ENCODE data around the gene LRCOL1. TPM values are rescaled to one million over a fixed set of nuclear protein-coding genes. Genes with fewer than 3 reads are reported as not detected.

The LRCOL1 gene
- total and polyA plus RNA-seq, 9 donors = 0.11 to 0.71 (median 0.63) TPM; not detected in 5

GRCh38 chr12:132604668-132605441 lies 5.5 kb downstream of the LRCOL1 start:
- Histone ChIP-seq H3K4me1 (ENCODE audit: insufficient read depth) (peaks cover 4% of the 10 kb centered on the region), H3K4me3 (no peak overlapping the region), H3K27ac (no peak overlapping the region), H3K27me3 (no peaks in the 10 kb centered on the region), H3K36me3 (no peaks in the 10 kb centered on the region), H3K9me3 (no peaks in the 10 kb centered on the region)
- no peak for TF ChIP-seq CTCF (IDR thresholded peaks at IDR 0.05)
- no peak for TF ChIP-seq POLR2A (IDR thresholded peaks at IDR 0.05)
- TF ChIP-seq EP300 (IDR thresholded peaks at IDR 0.05) = no peak
- peak in 1 of 5 donors; percentile 13 for DNase-seq
- WGBS, 3 donors = 77 to 82% (median 82%) methylated on average over 16 of the region's 16 CpGs
- intact Hi-C loops (cut with DNase I) = loop anchor here in 1 of 4 donors (5.0 kb wide), 1 partner anchor 453 kb away; no protein-coding TSS in a partner anchor

GRCh38 chr12:132604151-132604618 lies 6.2 kb downstream of the LRCOL1 start:
- TF ChIP-seq EP300 (IDR thresholded peaks at IDR 0.05) (no peak), POLR2A (IDR thresholded peaks at IDR 0.05) (no peak), CTCF (IDR thresholded peaks at IDR 0.05) (no peak)
- intact Hi-C loops (cut with DNase I) = loop anchor here in 1 of 4 donors (5.0 kb wide), 1 partner anchor 452 kb away; no protein-coding TSS in a partner anchor
- H3K4me3 ChIP-seq = no peak overlapping the region
- H3K4me1 ChIP-seq (ENCODE audit: insufficient read depth) = peaks cover 4% of the 10 kb centered on the region
- 40 to 57% (median 54%) methylated on average over 24 to 26 of the region's 26 CpGs for WGBS, 3 donors
- no peaks in the 10 kb centered on the region for H3K27me3 ChIP-seq
- no peaks in the 10 kb centered on the region for H3K9me3 ChIP-seq
- H3K27ac ChIP-seq = no peak overlapping the region
- peak in 2 of 5 donors; percentile 29 to 33 for DNase-seq
- H3K36me3 ChIP-seq = no peaks in the 10 kb centered on the region

DNA sequence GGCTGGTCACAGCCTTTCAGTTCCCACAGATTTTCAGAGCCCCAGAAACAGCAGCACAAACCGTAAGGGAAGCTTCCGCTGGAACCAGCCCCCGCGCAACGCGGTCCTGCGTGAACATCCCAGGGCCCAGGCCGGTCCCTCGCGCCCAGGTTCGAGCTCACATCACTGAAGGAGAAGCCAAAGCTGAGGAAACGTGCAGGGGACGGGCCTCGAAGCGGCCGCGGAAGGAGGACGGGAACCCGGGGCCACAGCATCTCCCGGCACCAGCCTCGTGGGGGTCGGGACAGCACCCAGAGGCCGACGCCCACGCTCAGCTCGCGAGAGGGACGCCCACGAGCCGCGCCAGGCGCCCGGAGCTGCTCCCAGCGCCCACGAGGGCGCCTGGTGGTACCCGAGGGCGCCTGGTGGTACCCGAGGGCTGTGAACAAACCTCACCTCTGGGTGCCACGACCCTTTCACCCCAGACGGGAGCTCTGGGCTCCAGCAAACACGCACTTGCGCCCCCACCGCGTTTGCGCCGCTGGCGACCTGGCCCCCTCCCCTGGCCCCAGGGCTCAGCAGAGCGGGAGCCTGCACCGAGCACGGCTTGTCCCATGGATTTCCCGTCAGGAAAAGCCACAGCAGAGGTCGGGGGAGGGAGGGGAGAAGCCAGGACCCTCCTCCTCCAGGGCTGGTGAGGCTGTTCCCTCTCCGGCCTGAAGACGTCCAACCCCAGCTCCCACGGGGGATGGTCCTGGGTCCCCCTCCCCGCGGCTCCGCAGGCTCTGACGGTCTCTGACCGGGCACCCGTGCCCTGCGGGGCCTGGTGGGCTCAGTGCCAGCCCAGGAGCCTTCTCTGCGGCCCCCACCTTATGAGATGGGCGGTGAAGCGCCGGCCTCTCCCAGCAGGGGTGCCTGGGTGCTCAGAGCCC lies 6.9 kb downstream of the LRCOL1 start:
- peak in 2 of 5 donors; percentile 13 to 26 for DNase-seq
- TF ChIP-seq POLR2A (IDR thresholded peaks at IDR 0.05) (no peak), EP300 (IDR thresholded peaks at IDR 0.05) (no peak), CTCF (IDR thresholded peaks at IDR 0.05) (no peak)
- peak overlapping the region; percentile 3 for H3K4me3 ChIP-seq
- peaks cover 4% of the 10 kb centered on the region for H3K4me1 ChIP-seq (ENCODE audit: insufficient read depth)
- intact Hi-C loops (cut with DNase I) = loop anchor here in 1 of 4 donors (5.0 kb wide), 1 partner anchor 451 kb away; no protein-coding TSS in a partner anchor
- H3K27ac ChIP-seq = no peak overlapping the region
- H3K27me3 ChIP-seq = no peaks in the 10 kb centered on the region
- H3K9me3 ChIP-seq = no peaks in the 10 kb centered on the region
- 54 to 63% (median 61%) methylated on average over 54 to 67 of the region's 67 CpGs for WGBS, 3 donors
- H3K36me3 ChIP-seq = no peaks in the 10 kb centered on the region

- WGBS, 3 donors = 29 to 44% (median 29%) methylated on average over 29 of the region's 29 CpGs
- DNase-seq = peak in 2 of 5 donors; percentile 34 to 57
- Histone ChIP-seq H3K27me3 (no peaks in the 10 kb centered on the region), H3K9me3 (no peaks in the 10 kb centered on the region), H3K36me3 (no peaks in the 10 kb centered on the region), H3K4me3 (no peak overlapping the region), H3K27ac (no peak overlapping the region), H3K4me1 (ENCODE audit: insufficient read depth) (peaks cover 4% of the 10 kb centered on the region)
- no peak for TF ChIP-seq POLR2A (IDR thresholded peaks at IDR 0.05)
- no peak for TF ChIP-seq CTCF (IDR thresholded peaks at IDR 0.05)
- TF ChIP-seq EP300 (IDR thresholded peaks at IDR 0.05) = no peak
- intact Hi-C loops (cut with DNase I) = loop anchor here in 1 of 4 donors (5.0 kb wide), 1 partner anchor 450 kb away; no protein-coding TSS in a partner anchor
Measured at GRCh38 chr12:132602572-132603239, 7.7 kb downstream of the LRCOL1 start.
